PC-3 (cell line): ENCODE results near the gene GPC3.

Experiments
- CTCF ChIP-seq: fragments of 300-600 bp; sonication (generic); conservative IDR thresholded peaks from 2 replicates; pipeline ENCODE4 v1.5.1; 2017; ENCODE audit warnings: antibody characterized with exemption, low read depth, mild to moderate bottlenecking, low read length
- EZH2 ChIP-seq: fragments of 300-600 bp; sonication (generic); IDR thresholded peaks from one replicate; pipeline ENCODE4 v1.6.1; 2017; ENCODE audit warnings: antibody characterized with exemption, mild to moderate bottlenecking, low read length; ENCODE audit not compliant: unreplicated experiment

- TF ChIP-seq CTCF: no peak
- TF ChIP-seq EZH2: no peak
Measured at GRCh38 chrX:133715715-133716114, 269.7 kb downstream of the GPC3 start.
